Measurements from ENCODE around the gene SF3B3.

- TF ChIP-seq POLR2A (IDR thresholded peaks at IDR 0.05; ENCODE audit: low read depth) (no peak), POLR2AphosphoS5 (IDR thresholded peaks at IDR 0.05) (no peak)
- TF ChIP-seq, protein P1, sequence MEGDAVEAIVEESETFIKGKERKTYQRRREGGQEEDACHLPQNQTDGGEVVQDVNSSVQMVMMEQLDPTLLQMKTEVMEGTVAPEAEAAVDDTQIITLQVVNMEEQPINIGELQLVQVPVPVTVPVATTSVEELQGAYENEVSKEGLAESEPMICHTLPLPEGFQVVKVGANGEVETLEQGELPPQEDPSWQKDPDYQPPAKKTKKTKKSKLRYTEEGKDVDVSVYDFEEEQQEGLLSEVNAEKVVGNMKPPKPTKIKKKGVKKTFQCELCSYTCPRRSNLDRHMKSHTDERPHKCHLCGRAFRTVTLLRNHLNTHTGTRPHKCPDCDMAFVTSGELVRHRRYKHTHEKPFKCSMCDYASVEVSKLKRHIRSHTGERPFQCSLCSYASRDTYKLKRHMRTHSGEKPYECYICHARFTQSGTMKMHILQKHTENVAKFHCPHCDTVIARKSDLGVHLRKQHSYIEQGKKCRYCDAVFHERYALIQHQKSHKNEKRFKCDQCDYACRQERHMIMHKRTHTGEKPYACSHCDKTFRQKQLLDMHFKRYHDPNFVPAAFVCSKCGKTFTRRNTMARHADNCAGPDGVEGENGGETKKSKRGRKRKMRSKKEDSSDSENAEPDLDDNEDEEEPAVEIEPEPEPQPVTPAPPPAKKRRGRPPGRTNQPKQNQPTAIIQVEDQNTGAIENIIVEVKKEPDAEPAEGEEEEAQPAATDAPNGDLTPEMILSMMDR (IDR thresholded peaks at IDR 0.05): no peak
These were observed 28.8 kb upstream of the SF3B3 start for GRCh38 chr16:70494777-70495176.
